ENCODE results near the gene ALCAM.

The ALCAM gene

GRCh38 chr3:105572501-105572900 is 205.8 kb downstream of the ALCAM start:
- TF ChIP-seq CTCF (conservative IDR thresholded peaks at IDR 0.05): no peak
- H3K27ac ChIP-seq: no peak overlapping the region

GRCh38 chr3:105579439-105579838 is 212.7 kb downstream of the ALCAM start:
- TF ChIP-seq ZFX (IDR thresholded peaks at IDR 0.05) (no peak), CTCF (conservative IDR thresholded peaks at IDR 0.05) (no peak)
- no peak overlapping the region for H3K27ac ChIP-seq

- TF ChIP-seq CTCF (conservative IDR thresholded peaks at IDR 0.05): no peak
- no peak for TF ChIP-seq ZFX (IDR thresholded peaks at IDR 0.05)
These were observed 213.7 kb downstream of the ALCAM start for GRCh38 chr3:105580296-105580965.

GRCh38 chr3:105582015-105582414 is 215.3 kb downstream of the ALCAM start:
- H3K27ac ChIP-seq: no peak overlapping the region
- TF ChIP-seq ZFX (IDR thresholded peaks at IDR 0.05) (no peak), CTCF (conservative IDR thresholded peaks at IDR 0.05) (no peak)

More at GRCh38 chr3:105580296-105580965, 213.7 kb downstream of the ALCAM start:
- no peak overlapping the region for H3K27ac ChIP-seq

GRCh38 chr3:105584003-105584790 is 217.5 kb downstream of the ALCAM start:
- TF ChIP-seq ZFX (IDR thresholded peaks at IDR 0.05) (no peak), CTCF (conservative IDR thresholded peaks at IDR 0.05) (no peak)
- H3K27ac ChIP-seq: no peak overlapping the region

- TF ChIP-seq ZFX (IDR thresholded peaks at IDR 0.05) (no peak), CTCF (conservative IDR thresholded peaks at IDR 0.05) (no peak)
These were observed 226.6 kb downstream of the ALCAM start for GRCh38 chr3:105593315-105593714.

GRCh38 chr3:105594219-105594618 is 227.5 kb downstream of the ALCAM start:
- H3K27ac ChIP-seq: no peak overlapping the region

More at GRCh38 chr3:105593315-105593714, 226.6 kb downstream of the ALCAM start:
- H3K27ac ChIP-seq: no peak overlapping the region

More at GRCh38 chr3:105594219-105594618, 227.5 kb downstream of the ALCAM start:
- no peak for TF ChIP-seq CTCF (conservative IDR thresholded peaks at IDR 0.05)
- no peak for TF ChIP-seq ZFX (IDR thresholded peaks at IDR 0.05)
